Vagina (tissue), 2 donors: ENCODE results near the gene ASB16.

Experiments
- CTCF ChIP-seq, 3 experiments: fragments of 450-650 bp in 2 of 3; fragments of 200-600 bp in 1 of 3; sonication (generic) in 1 of 3; IDR thresholded peaks; one replicate each; pipeline ENCODE4 v1.5.1; 2017 to 2019; ENCODE audit warnings: antibody characterized with exemption in 3 of 3, mild to moderate bottlenecking in 2 of 3, moderate library complexity in 2 of 3
- POLR2A ChIP-seq, 2 donors: fragments of 450-650 bp; IDR thresholded peaks; one replicate each; pipeline ENCODE4 v1.6.1; 2017; ENCODE audit warnings: antibody characterized with exemption in 2 of 2, mild to moderate bottlenecking in 2 of 2, moderate library complexity in 2 of 2
- POLR2AphosphoS5 ChIP-seq, 2 donors: sonication (generic); formaldehyde crosslinking; IDR thresholded peaks; one replicate each; pipeline ENCODE4 v1.9.0; 2017; ENCODE audit warnings: antibody characterized with exemption in 2 of 2, mild to moderate bottlenecking in 2 of 2, low read depth in 1 of 2; ENCODE audit not compliant: insufficient read depth in 1 of 2

DNA sequence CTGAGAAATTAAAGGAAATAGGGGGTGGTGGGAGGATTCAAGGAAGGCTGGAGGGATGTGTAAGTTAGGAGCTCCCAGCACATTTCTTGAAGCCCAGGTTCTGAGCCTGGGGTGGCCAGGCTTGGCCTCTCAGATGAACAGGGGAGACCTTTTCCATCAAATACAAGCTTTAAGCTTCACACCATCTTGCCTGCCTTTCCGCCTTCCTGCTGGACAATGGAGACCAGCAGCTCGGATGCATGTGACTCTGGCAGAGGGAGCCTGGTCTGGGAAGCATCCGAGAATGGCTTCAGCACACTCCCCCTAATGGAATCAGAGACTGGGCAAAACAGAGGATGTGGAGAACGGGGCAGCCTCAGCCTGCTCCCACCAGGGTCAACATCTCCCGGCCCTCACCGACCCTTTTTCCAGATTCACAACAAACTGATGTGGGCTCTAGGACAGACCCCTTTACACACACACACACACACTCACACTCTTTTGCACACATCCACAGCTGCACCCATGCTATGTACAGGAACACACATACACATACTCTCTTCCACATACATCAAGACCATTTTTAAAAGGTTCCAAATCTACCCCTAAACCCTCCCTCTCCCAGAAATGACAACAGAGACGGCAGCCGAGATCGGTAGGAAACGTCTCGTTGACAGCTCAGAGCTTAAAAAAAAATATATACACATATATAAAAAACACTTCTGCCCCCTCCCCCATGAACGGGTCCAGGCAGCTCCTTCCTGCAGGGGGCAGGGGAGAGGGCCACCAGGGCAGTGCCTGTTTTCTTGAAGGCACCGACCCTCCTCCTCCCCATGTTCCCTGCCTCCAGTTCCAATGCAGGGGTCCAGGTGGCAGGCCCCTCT lies 35.7 kb downstream of the ASB16 start:
- TF ChIP-seq POLR2A (IDR thresholded peaks at IDR 0.05) (no peak), CTCF (IDR thresholded peaks at IDR 0.05) (no peak), POLR2AphosphoS5 (IDR thresholded peaks at IDR 0.05; ENCODE audit: insufficient read depth in 1 of 2, low read depth in 1 of 2) (no peak)
